NCI-H524 treated with DMSO at 0.1 percent for 48 hours (cell line): ENCODE data around the gene MORN1.

ENCODE experiments used
- DNase-seq: peaks from one replicate; lab custom pipeline; 2025; lab: John Stamatoyannopoulos, UW

The MORN1 gene

GRCh38 chr1:2404890-2405511, 13.6 kb upstream of the MORN1 start:
- DNase-seq: no peak

GRCh38 chr1:2404142-2404889, 13.0 kb upstream of the MORN1 start:
- DNase-seq: no peak

DNA sequence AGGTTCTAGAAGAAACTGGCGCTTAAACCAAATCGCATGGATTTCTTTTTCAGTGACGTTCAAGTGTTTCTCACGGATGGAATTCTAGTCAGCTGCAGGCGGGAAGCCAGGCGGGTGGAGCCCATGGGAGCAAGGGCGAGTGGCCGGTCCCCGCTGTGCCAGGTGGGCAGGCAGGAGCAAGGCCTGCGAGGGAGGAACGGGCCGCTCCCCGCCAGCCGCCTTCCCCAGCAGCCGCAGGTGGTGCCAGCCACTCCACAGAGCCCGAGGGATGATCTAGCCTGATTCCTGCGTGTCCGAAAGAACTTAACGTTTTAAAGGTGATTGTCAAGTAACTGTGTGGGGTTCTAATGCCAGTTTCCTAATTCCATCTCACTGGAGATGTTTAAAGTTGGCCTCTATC, 11.9 kb upstream of the MORN1 start:
- DNase-seq: no peak

DNA sequence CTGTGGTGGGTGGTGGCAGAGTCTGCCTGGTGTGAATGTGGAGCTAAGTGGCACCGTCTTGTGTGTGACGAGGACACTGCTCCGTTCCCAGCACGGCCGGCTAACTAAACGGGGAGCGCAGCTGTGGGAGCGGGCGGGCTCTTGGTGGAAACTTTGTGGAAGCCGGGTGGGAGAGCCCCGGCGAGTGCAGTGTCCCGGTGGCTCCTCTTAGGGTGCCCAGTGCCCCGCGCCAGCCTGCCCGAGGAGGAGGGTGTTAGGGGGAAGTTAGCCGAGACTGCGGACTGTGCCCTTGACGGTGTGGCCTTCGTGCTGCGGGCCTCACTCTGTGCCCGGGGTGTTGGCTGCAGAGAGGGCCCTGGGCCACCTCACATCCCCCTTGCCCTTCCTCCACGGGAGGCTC, 11.1 kb upstream of the MORN1 start:
- DNase-seq: no peak

- DNase-seq: no peak
Measured at GRCh38 chr1:2400950-2401649, 9.7 kb upstream of the MORN1 start.

DNA sequence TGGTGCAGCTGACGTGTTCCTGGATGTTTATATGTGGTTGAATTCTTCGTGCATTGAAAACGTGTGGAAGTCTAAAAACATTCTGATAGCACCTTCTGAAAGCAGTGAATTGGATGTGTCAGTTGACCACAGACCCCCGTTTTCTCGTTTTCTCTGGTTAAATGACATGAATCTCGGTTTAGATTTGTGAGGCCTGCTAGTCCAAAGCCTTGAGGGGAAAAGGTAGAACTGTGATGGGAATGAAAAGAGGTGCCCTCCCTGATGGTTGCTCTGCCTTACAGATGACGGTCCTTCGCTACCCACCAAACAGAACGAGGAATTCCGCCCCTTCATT, 9.2 kb upstream of the MORN1 start:
- no peak for DNase-seq

- no peak for DNase-seq
Measured at GRCh38 chr1:2399890-2400575, 8.7 kb upstream of the MORN1 start.

DNA sequence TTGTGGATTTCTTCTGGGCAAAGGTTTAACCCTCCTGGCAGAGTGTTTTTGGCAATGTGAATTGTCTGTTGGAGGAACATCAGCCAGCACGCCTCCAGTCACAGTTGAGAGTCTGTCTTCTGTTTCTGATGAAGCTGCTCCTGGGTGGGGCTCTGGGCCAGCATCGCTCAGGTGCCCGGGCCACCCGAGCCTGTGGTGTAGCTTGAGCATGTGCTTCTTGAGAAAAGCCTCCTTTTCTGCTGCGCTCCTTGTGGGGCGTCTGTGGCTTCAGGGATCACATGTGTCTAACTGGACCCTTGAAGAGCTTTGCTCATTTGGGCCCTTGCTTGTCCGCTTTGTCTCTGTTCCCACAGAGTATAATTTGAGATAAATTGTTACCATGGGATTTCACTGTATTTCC, 7.5 kb upstream of the MORN1 start:
- no peak for DNase-seq

DNA sequence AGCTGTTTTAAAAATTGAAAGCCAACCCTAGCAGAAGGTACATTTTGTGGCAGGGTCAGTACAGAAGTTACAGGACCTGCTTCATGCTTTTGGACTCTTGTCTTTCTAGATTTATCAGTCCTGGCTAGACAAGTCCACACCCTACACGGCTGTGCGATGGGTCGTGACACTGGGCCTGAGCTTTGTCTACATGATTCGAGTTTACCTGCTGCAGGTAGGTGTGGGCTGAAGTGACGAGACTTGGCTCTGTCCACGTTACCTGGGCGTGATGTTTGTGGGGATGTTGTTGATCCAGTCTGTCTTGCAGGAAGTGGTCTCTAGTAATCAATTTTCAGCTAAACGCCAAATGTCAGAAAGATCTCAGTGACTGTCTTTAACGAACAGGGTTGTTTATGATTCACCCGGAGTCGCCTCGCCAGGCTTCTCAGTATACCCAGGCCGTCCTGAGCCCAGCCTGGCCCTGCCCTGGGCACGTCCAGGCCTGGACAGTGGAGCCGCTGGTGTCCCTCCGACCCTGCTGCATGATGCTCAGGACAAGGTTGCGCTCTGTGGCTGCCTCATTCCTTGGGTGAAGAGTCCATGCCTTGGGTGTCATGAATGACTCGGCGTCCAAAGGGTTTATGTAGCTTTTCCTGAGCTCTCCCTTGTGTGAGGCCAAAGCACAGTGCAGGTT, 5.8 kb upstream of the MORN1 start:
- DNase-seq: no peak

DNA sequence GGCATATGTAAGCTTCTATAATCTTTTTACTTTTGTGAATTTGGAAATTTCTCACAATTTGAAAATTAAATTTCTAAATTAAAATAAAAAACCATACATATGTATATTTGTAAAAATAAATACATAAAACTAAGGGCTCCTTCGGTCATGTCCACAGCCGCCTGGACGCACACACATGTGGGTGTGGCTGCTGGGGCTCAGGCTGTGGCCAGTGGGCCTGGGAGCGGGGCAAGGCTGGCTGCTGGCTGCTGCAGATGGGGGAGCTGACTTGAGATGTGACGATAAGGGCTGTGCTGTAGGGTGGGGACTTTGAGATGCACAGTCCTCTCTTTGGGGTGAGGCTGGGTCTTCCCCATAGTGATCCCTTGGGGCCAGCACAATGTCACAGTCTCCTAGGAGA, 5.1 kb upstream of the MORN1 start:
- DNase-seq: no peak

DNA sequence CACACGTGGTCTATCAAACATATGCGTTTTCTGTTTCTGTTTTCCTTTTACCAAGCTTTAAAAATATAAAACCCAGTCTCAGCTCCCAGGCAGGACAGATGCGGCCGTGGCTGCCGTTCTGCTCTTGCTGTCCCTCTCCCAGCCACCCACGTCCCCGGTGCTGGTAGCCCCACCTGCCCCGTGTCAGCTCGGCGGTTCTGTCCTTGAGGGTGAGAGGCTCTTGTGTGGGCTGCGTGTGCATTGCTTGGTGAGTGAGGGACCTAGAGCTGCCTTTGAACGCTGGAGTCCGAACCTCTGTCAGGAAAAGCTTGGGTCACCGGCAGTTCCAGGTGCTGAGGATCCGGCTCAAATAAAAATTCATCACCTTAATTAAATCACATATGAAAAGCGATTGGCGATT, 4.7 kb upstream of the MORN1 start:
- DNase-seq: no peak

DNA sequence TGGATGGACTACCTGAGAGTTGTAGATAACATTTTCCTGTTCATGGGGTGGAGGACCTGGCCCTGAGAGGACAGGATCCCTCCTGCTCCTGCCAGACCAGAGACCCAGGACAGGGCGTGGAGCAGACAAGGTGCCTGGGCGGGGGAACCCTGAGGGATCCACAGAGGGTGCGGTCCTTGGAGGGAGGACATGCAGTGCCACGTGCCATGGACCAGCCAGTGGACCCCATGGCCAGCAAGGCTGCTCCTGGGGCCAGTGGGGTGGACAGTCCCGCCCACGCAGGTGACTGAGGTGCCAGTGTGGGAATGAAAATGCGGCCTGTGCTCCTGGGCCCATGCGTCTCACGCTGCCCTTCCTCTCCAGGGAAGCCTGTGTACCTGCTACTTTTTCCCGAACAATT, 3.9 kb upstream of the MORN1 start:
- DNase-seq: no peak

- no peak for DNase-seq
Measured at GRCh38 chr1:2394761-2395160, 3.4 kb upstream of the MORN1 start.

DNA sequence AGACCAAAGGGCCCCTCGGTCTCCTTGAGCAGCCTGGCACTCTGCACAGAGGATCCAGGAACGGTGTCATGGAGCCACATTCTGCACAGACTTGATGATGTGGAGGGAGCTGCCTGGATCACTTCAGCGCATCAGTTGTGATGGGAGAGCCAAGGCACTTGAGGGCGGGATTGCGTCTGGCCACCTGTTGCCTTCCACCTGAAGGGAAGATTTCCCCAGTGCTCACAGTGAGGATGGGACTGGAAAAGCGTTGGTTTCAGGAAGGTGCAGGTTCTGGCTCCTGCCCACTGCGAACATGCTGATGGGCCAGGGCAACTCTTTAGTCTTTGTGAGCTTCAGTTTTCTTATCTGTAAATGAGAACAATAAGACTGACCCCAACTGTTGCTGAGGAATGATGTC, 2.9 kb upstream of the MORN1 start:
- DNase-seq: no peak

DNA sequence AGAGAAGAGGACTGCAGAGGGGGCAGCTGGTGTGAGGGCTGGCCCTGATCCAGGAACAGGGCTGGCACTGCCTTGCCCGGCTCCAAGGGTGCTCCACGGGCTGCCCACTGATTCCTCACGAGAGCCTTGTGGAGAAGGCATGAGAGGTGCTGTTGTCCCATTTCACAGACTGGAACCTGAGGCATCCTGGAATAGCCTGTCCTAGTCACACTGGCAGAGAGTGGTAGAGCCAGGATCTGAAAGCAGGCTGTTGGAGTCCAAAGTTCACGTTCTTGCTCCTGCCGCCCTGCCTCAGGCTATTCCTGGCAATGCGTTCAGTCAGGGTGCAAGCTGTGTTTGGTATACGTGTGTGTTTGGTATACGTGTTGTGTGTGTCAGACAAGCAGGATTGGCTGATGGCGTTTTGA, 2.1 kb upstream of the MORN1 start:
- no peak for DNase-seq

DNA sequence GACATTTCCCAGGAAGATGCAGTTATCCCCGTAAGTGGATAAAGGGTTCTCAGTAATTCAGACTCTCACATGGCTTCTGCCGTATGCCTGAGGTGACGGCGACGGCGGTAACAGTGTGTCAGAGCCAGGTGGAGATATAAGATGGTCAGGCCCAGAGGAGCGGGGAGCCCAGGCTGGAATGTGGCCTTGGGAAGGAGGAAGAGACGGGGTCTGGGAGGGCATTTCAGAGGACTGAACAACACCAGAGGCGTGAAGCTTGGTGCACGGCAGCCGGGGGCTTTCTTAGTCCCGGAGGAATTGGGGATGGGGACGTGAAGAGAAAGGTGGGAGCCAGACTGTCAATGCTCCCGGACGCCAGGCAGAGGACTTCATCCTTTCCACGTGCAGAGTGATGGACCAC, 1.3 kb upstream of the MORN1 start:
- no peak for DNase-seq

DNA sequence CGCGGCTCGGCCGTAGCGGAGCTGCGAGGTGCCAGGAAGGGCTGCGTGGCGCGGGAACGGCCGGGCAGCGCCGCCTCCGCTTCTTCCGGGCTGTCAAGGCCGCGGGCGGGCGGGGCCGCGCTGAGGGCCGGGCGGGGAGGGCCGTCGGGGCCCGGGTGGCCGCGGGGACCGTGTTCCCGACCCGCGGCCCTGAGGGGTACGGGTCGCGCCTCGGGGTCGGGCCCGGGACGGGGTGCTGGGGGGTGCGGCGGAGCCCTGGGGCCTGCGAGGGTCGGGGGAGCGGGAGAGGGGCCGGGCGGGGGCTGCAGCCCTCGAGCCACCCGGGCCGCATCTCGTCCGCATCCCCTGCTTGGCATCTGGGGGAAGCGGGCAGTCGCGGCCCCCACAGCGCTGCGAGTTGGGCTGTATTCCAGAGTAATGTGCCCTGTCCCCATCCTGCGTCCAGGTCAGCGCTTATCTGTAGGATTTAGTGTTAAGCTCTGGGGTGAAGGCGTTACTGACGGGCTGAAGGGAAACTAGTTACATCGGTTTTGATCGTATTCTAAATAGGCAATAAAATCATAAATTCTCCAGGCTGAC, 666 bp upstream of the MORN1 start:
- no peak for DNase-seq

DNA sequence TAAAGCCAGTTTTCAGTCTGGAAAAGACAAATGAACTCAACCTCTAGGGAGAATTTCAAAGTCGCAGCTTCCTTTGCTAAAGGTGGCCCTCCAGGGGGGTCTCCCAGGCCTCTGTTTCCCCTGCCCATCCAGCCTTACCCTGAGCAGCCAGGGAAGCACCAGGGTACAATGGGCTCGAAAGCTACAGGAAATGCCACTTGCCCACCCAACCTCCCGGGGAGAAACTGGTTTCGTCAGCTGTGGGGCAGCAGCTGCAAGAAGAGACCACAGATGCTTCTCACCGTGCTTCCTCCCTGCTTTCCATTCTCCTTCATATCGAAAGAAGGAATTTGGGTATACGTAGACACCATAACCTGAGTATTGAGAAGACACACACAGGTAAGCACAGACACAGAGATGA, 1.7 kb downstream of the MORN1 start:
- no peak for DNase-seq

- no peak for DNase-seq
Measured at GRCh38 chr1:2388004-2388913, 3.1 kb downstream of the MORN1 start.

GRCh38 chr1:2386636-2387611, 4.4 kb downstream of the MORN1 start:
- no peak for DNase-seq
